Measurements from ENCODE around the gene MEP1B.
"Not testable (repeated sequence)": the region's sequence is repeated elsewhere in the genome, so short reads cannot be mapped to it uniquely, and the experiment has no call there.

The MEP1B gene

GRCh38 chr18:32189790-32190189, at the start of gene MEP1B:
Gene MEP1B (plus strand): TSS chr18:32190039. CDS start chr18:32190071, 32 bp downstream.
- no peak for DNase-seq (ENCODE audit: low read depth in 2 of 2)

- no peak for DNase-seq (ENCODE audit: low read depth in 2 of 2)
These were observed 41.5 kb upstream of the MEP1B start for GRCh38 chr18:32148185-32148870.

DNA sequence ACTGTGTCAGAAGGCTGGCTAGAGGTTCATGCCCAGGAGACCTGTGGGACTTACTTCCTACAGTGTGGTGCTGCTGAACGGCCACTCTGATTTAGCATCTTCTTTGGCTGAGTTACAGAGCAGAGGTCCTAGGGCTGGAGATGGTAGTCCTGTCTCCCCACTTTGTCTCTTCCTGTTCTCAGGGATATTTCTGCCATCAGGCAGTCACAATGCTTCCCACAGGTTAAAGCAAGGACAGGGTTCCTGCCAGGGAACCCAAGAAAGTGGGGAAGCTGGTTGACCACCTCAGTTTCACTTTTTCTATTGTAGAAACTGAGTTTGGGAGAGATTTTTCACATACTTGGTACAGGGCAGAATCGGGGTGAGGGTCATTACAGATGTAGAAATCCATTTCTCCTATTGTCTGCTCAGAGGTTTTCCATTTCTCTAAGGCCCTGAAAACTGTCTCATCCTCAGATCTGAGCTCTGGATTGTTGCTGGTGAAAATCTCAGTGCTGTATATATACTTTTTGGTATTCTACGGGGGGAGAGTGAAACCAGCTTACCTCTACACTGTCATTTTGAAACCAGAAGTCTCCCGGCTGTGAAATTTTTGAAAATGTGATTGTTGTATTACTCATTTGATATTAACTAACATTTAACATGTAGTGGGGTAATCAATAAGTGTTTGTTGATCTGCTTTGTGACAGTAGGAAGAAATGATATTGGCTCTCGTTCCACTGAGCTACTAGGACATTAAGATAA, 37.0 kb upstream of the MEP1B start:
- no peak for DNase-seq (ENCODE audit: low read depth in 2 of 2)

GRCh38 chr18:32156855-32157254, 33.0 kb upstream of the MEP1B start:
- no peak for DNase-seq (ENCODE audit: low read depth in 2 of 2)

DNA sequence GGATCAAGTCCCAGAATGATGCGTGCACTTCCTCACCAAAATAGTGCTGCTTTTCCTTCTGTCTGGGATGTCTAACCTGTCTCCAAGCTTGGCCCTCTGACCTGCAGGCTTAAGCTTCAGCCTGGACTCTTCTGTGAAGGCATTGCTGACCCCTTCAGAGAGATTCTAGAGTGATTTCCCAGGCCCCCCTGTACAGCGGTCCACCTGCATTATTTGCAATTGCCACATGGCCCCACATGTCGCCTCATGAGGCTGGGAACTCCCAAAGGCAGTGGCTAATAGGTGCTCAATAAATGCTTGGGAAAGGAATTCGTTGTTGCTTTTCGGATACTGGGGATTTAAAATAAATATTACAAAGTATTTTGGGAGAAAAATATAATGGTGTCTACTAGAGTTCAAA, 32.3 kb upstream of the MEP1B start:
- no peak for DNase-seq (ENCODE audit: low read depth in 2 of 2)

GRCh38 chr18:32158108-32158624, 31.7 kb upstream of the MEP1B start:
- DNase-seq (ENCODE audit: low read depth in 2 of 2): peak; percentile 38 to 59

- not testable (repeated sequence) for DNase-seq (ENCODE audit: low read depth in 2 of 2)
These were observed 31.2 kb upstream of the MEP1B start for GRCh38 chr18:32158631-32159030.

- DNase-seq (ENCODE audit: low read depth in 2 of 2): no peak
These were observed 29.3 kb upstream of the MEP1B start for GRCh38 chr18:32160547-32160946.

DNA sequence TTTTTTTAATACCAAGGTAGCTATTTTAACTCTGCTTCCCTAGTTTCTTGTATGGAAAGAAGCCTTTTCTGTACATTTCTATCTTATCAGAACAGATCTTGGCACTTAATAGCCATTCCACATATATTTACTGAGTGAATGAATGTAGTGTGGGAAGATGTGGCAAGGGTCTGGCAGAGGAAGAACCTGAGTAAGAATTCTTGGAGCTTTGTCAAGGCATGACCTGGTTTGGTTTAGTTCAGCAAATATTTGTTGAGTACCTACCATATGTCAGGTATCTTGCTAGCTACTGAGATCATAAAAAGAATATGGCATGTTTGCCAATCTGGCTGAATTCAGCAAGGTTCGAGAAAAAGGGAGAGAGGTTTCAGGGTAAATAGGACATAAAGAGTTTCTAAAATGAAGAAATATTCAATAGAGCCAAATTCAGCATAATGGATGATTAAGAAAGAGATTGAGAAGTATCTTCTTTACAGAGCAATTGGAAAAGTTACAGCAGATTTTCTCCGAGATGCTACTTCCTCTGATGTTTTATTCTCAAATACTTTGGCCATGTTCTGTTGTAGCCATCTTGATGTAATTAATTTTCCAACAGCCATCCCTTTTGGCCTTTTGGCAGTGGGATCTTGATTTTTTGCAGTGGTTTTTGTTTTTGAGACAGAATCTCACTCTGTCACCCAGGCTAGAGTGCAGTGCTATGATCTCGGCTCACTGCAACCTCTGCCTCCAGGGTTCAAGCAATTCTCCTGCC, 21.7 kb upstream of the MEP1B start:
- DNase-seq (ENCODE audit: low read depth in 2 of 2): no peak

DNA sequence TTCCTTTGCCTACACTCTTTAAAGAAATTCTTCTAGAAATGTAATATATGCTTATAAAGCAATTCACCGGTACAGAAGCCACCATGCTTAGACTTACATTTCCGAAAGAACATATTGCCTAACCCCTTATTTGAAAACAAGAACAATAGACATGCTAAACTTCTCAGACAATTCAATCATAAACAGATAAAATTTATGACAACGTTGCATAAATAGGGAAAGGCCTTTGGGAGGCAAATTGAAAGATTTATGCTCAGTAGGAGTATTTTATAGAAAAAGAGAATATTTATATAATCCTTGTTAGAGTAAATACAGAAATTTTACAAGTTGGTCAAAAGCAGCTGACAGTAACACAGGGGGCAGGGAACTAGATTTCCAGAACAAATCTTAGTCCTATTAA, 16.2 kb upstream of the MEP1B start:
- DNase-seq (ENCODE audit: low read depth in 2 of 2): no peak

- no peak for DNase-seq (ENCODE audit: low read depth in 2 of 2)
These were observed 15.1 kb upstream of the MEP1B start for GRCh38 chr18:32174719-32175118.

DNA sequence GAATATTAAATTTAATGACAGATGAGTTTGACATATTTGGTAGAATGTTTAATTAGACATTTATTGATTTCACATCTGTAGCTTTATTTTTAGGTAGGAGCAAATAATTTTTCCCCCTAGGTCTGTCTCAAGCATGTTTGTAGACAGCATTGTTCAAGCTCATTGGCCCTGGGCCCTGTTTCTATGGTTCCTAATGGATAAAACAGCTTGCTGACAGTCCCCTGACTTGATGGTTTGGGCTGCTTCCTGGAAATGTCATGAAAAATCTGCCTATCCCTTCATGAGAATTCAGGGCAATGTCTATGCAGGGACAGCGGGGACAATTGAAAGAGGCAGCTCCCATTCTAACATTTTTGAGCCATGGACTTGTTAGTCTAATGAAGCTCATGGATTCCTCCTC, 14.6 kb upstream of the MEP1B start:
- no peak for DNase-seq (ENCODE audit: low read depth in 2 of 2)

DNA sequence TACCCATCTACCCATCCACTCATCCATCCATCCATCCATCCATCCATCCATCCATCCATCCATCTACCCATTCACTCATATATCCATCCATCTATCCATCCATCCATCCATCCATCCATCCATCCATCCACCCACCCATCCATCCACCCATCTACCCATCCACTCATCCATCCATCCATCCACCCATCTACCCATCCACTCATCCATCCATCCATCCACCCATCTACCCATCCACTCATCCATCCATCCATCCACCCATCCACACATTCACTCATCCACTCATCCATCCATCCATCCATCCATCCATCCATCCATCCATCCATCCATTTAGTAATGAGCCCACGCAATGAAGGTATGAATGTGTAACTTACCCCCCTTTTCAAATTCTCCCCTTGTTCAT, 13.1 kb upstream of the MEP1B start:
- DNase-seq (ENCODE audit: low read depth in 2 of 2): not testable (repeated sequence)

- no peak for DNase-seq (ENCODE audit: low read depth in 2 of 2)
These were observed 12.3 kb upstream of the MEP1B start for GRCh38 chr18:32177530-32177929.

DNA sequence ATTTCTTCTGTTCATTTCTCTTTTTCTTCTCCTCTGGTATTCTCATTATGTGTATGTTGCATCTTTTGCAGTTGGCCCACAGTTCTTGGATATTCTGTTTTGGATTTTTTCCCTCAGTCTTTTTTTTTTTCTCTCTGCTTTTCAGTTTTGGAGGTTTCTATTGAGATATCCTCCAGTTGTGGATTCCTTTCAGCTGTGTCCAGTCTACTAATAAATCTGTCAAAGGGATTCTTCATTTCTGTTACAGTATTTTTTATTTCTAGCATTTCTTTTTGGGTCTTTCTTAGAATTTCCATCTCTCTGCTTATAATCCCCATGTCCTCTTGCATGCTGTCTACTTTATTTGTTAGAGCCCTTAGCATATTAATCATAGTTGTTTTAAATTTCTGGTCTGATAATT, 6.3 kb upstream of the MEP1B start:
- no peak for DNase-seq (ENCODE audit: low read depth in 2 of 2)

DNA sequence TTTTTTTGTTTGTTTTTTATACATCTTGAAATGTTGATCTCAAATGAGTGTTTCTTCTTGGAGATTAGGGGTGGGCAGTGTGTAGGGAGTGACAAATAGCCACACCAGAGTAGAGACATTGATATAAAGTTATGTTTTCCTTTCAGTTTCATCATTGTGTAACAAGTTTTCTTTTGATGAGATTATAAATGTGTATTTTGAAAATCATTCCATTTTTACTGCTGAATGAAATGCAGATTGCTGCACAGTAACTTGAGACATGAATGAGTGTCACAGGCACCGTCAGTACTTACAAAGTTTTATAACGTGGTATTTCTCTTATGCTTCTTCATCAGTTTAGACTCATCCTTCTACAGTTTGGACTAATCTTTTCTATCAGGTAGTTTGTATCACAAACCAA, 370 bp downstream of the MEP1B start:
- no peak for DNase-seq (ENCODE audit: low read depth in 2 of 2)

GRCh38 chr18:32195881-32196815, 6.3 kb downstream of the MEP1B start:
- DNase-seq (ENCODE audit: low read depth in 2 of 2): no peak

DNA sequence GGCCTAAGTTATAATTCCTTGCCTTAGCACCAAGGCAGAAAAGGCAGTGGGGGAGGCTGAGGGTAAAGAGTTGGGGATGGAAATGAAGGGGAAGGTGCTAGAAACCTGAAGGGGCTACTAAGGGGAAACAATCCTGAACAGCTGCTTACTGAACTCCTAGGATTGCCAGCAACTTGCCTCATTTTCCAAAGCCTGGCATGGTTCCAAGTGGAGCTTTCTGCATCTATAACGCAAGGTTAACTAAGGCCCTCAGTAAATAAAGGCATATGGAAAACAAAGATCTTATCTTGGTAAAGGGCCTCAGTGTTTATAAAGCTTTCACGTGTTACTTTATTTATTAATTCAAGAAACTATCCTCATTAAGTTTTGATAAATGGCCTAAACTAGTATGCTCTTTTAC, 10.9 kb downstream of the MEP1B start:
- DNase-seq (ENCODE audit: low read depth in 2 of 2): no peak

DNA sequence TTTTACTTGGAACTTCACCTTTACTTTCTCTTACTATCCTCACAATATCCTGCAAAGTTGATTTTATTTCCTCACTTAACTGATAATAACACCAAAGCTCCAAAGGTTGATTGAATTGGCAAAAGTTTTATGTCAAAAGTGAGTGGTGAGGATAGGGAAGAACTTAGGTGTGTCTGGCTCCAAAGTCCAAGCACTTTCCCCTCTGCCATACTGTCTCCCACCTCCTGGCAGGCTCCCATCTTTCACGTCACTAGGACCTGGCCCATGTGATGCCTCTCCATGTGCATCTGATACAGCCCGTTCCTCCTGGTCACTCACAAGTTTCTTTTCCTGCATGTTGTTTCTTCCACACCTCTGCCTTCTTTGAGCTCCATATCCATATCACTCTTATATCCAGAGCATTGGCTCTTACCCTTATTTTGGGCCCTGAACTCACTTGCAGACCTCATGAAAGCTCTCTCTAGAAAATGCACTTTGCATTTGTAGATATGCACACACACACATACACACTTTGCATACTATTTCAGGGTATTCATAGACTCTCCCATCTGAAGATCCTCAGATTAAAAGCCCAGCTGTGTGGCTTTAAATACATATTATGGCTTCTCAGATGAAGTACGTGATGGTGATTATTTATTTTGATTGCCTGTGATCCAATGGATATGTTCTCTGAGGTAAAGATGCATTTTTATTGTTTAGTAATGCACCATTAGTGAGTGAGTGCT, 12.3 kb downstream of the MEP1B start:
- no peak for DNase-seq (ENCODE audit: low read depth in 2 of 2)

DNA sequence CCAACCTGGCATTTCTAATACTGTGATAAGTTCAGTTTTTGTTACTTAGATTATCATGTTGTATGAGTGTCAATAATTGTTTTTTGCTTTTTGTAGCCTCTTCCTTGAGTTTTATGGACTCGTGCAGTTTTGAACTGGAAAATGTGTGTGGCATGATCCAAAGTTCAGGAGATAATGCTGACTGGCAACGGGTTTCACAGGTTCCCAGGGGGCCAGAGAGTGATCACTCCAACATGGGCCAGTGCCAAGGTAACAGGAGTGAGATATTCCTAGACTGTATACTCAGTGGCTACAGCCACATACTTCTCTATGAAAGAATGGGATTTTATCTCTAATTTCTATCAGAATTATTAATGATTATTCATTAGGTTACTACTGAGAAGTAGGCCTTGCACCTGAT, 18.2 kb downstream of the MEP1B start:
- no peak for DNase-seq (ENCODE audit: low read depth in 2 of 2)

GRCh38 chr18:32208577-32208976, 18.7 kb downstream of the MEP1B start:
- DNase-seq (ENCODE audit: low read depth in 2 of 2): no peak
